B cell (primary cell): ENCODE data around the gene CCDC78. TPM values are rescaled to one million over a fixed set of nuclear protein-coding genes. Genes with fewer than 3 reads are reported as not detected.
A peak's percentile ranks its signal among the peaks of the same experiment; 100 is the strongest.

Source experiments
- ATAC-seq: fragments of 200-7000 bp; cut with Tn5 transposase; one replicate; pipeline ENCODE4 v1.10.0; 2021; ENCODE audit warnings: low read depth, mild to moderate bottlenecking, moderate number of reproducible peaks, moderate library complexity
- CTCF ChIA-PET: fragments of 350-600 bp; sonication (Branson Sonifier 250); formaldehyde crosslinking; loops from one replicate; lab custom pipeline; 2021; ENCODE audit warnings: antibody characterized with exemption, inconsistent platforms; lab: Charles Lee
- POLR2A ChIA-PET: fragments of 350-600 bp; sonication (Branson Sonifier 250); formaldehyde crosslinking; loops from one replicate; lab custom pipeline; 2021; ENCODE audit warnings: antibody characterized with exemption; lab: Charles Lee
- DNase-seq: peaks from one replicate; pipeline ENCODE4 v3.0.0; 2013
- H2AFZ ChIP-seq: 2 replicates; pipeline ENCODE4 v1.6.1; 2012; ENCODE audit warnings: mild to moderate bottlenecking, low read depth, low read length; ENCODE audit not compliant: insufficient read depth, poor library complexity, severe bottlenecking
- H3K27ac ChIP-seq, 2 donors: 1 replicate in 1 of 2; 2 replicates in 1 of 2; pipeline ENCODE4 v1.5.1; 2012 to 2013; ENCODE audit warnings: low read length in 2 of 2, mild to moderate bottlenecking in 2 of 2, moderate library complexity in 1 of 2
- H3K27me3 ChIP-seq, 4 experiments: fragments of 200-600 bp in 1 of 4; sonication (generic) in 1 of 4; replicated peaks in 1 of 4; 1 replicate in 2 of 4; 2 replicates in 2 of 4; pipeline versions ENCODE4 v1.6.1 to v1.7.0; 2013 to 2016; ENCODE audit warnings: low read length in 3 of 4, mild to moderate bottlenecking in 2 of 4, mixed read lengths in 1 of 4, moderate library complexity in 1 of 4; ENCODE audit not compliant: insufficient read depth in 4 of 4, control insufficient read depth in 3 of 4; ENCODE audit errors: control extremely low read depth in 1 of 4
- H3K36me3 ChIP-seq, 2 experiments: replicated peaks in 1 of 2; 1 replicate in 1 of 2; 2 replicates in 1 of 2; pipeline versions ENCODE4 v1.6.1 to v1.7.1; 2013; ENCODE audit warnings: low read length in 1 of 2; ENCODE audit not compliant: insufficient read depth in 2 of 2, control insufficient read depth in 1 of 2; ENCODE audit errors: control extremely low read depth in 1 of 2, extremely low read depth in 1 of 2
- H3K4me1 ChIP-seq, 2 donors: fragments of 200-600 bp in 1 of 2; sonication (generic) in 1 of 2; 1 replicate in 1 of 2; 2 replicates in 1 of 2; pipeline versions ENCODE4 v1.5.1 to v1.6.1; 2013 to 2017; ENCODE audit warnings: low read length in 2 of 2; ENCODE audit not compliant: control insufficient read depth in 2 of 2, insufficient read depth in 2 of 2
- H3K4me2 ChIP-seq: replicated peaks from 2 replicates; pipeline ENCODE3; 2012; ENCODE audit warnings: mild to moderate bottlenecking, low read depth, low read length; ENCODE audit not compliant: poor library complexity, severe bottlenecking
- H3K4me3 ChIP-seq, 5 experiments: fragments of 200-600 bp in 1 of 5; sonication (generic) in 1 of 5; 1 replicate in 3 of 5; 2 replicates in 2 of 5; pipeline versions ENCODE4 v1.5.1 to v1.7.0; 2011 to 2016; ENCODE audit warnings: low read length in 4 of 5, mild to moderate bottlenecking in 4 of 5, low read depth in 2 of 5, control low read depth in 1 of 5, moderate library complexity in 1 of 5; ENCODE audit not compliant: insufficient read depth in 1 of 5; ENCODE audit errors: control extremely low read depth in 1 of 5, extremely low read depth in 1 of 5
- H3K79me2 ChIP-seq: fragments of 200-600 bp; sonication (generic); one replicate; pipeline ENCODE4 v1.6.0; 2016; ENCODE audit warnings: low read length; ENCODE audit not compliant: control insufficient read depth, insufficient read depth
- H3K9ac ChIP-seq: fragments of 200-600 bp; sonication (generic); 2 replicates; pipeline ENCODE4 v1.6.1; 2017; ENCODE audit warnings: mild to moderate bottlenecking, low read length, moderate library complexity
- H3K9me3 ChIP-seq, 3 donors: one replicate each; pipeline versions ENCODE4 v1.6.1 to v1.7.1; 2013; ENCODE audit warnings: low read length in 2 of 3; ENCODE audit not compliant: control insufficient read depth in 2 of 3, insufficient read depth in 1 of 3; ENCODE audit errors: control extremely low read depth in 1 of 3
- H4K20me1 ChIP-seq: 2 replicates; pipeline ENCODE4 v1.6.0; 2012; ENCODE audit warnings: mild to moderate bottlenecking, low read length; ENCODE audit not compliant: insufficient read depth, control insufficient read depth, poor library complexity, severe bottlenecking
- H3K27ac Mint-ChIP-seq: one replicate; pipeline ENCODE4 v1.8.0; 2021; ENCODE audit warnings: mixed read lengths
- H3K27me3 Mint-ChIP-seq: one replicate; pipeline ENCODE4 v1.8.0; 2021; ENCODE audit warnings: mixed read lengths
- H3K4me1 Mint-ChIP-seq: one replicate; pipeline ENCODE4 v1.8.0; 2021; ENCODE audit warnings: mixed read lengths
- H3K4me3 Mint-ChIP-seq: one replicate; pipeline ENCODE4 v1.8.0; 2021; ENCODE audit warnings: mixed read lengths
- H3K9me3 Mint-ChIP-seq: one replicate; pipeline ENCODE4 v1.8.0; 2022; ENCODE audit warnings: mixed read lengths; ENCODE audit not compliant: insufficient read depth
- CTCF ChIP-seq: fragments of 200-600 bp; IDR thresholded peaks from one replicate; pipeline ENCODE4 v1.8.0; 2022; ENCODE audit warnings: antibody characterized with exemption, mild to moderate bottlenecking
- EZH2 ChIP-seq: IDR thresholded peaks from 2 replicates; pipeline ENCODE4 v1.6.1; 2012; ENCODE audit warnings: borderline replicate concordance, low read depth, mild to moderate bottlenecking, moderate library complexity, low read length; ENCODE audit not compliant: insufficient read depth, poor library complexity, severe bottlenecking
- WGBS: methylation state at CpG from one replicate; pipeline ENCODE4 v1.1.5; 2013; ENCODE audit warnings: missing lambda C conversion rate; ENCODE audit not compliant: insufficient coverage; 5-methylcytosine and 5-hydroxymethylcytosine counted together
- intact Hi-C: fragments of 100-400 bp; cut with micrococcal nuclease; formaldehyde crosslinking; loops from one replicate; pipeline ENCODE4 v1.10.0; 2022
- polyA plus RNA-seq: library from polyadenylated mRNA; depleted of rRNA; stranded (reverse); fragments of >200 nt; gene quantifications from 2 replicates; pipeline ENCODE4 v1.2.3, GENCODE V29; 2012
- total RNA-seq, 2 donors: library from RNA; stranded (reverse); fragments of 120-200 nt in 1 of 2; gene quantifications; 1 replicate in 1 of 2; 2 replicates in 1 of 2; pipeline versions ENCODE4 v1.2.3 to v1.2.4, GENCODE V29; 2013 to 2022

Gene CCDC78
- total and polyA plus RNA-seq, 2 donors (not counting 1 experiment from before 2014, with no cell fraction given), result 11.8 to 34.2 TPM

DNA sequence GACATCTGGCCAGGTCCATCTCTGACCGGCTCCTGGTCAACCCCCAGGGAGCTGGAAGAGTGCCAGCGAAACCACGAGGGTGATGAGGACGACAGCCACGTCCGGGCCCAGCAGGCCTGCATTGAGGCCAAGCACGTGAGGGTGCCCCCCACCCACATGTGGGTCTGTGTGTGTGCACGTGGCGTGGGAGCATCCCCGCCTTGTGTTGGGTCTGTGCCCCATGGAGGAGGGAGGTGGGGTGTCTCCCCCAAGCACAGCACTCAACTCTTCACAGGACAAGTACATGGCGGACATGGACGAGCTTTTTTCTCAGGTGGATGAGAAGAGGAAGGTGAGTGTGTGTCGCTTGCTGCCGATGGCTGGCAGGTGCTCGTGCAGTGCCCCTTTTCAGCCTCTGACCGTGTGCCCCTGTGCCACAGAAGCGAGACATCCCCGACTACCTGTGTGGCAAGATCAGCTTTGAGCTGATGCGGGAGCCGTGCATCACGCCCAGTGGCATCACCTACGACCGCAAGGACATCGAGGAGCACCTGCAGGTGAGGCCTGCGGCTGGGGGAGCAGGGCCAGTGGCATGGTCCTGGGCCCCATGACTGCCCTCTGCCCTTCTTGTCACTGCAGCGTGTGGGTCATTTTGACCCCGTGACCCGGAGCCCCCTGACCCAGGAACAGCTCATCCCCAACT lies 44.4 kb downstream of the CCDC78 start:
- H3K9me3 ChIP-seq, result no peaks in the 10 kb centered on the region
- intact Hi-C loops, result loop anchor here (5.0 kb wide), 1 partner anchor 40 kb away; the partner anchor contains the start of gene ANTKMT
- Mint-ChIP-seq H3K4me3 (peak overlapping the region; percentile 80), H3K9me3 (no peaks in the 10 kb centered on the region), H3K27me3 (no peaks in the 10 kb centered on the region), H3K4me1 (peaks cover 36% of the 10 kb centered on the region), H3K27ac (peak overlapping the region; percentile 65)
- H3K4me2 ChIP-seq, result peak overlapping the region; percentile 99
- no peak overlapping the region for H2AFZ ChIP-seq
- no peak for TF ChIP-seq CTCF
- no peak for TF ChIP-seq EZH2
- H3K4me1 ChIP-seq, result peaks cover 28 to 61% of the 10 kb centered on the region in 2 donors
- H3K36me3 ChIP-seq, result peaks cover 0 to 24% of the 10 kb centered on the region in 2 experiments
- 86% methylated on average over 26 of the region's 28 CpGs for WGBS
- H4K20me1 ChIP-seq, result peaks cover 31% of the 10 kb centered on the region
- no peak for DNase-seq
- no peak for ATAC-seq
- peaks cover 37% of the 10 kb centered on the region for H3K79me2 ChIP-seq
- H3K27ac ChIP-seq, result no peak overlapping the region
- peaks cover 0 to 5% (median 2%) of the 10 kb centered on the region in 4 experiments for H3K27me3 ChIP-seq
- no peak overlapping the region for H3K9ac ChIP-seq
- ChIA-PET CTCF (interaction anchor here (1.2 to 1.4 kb wide), 2 partner anchors 14 to 45 kb away, joined by 3 to 7 read pairs; partner anchors contain the start of genes METTL26 and RHOT2), POLR2A (no interaction called here)
- no peak overlapping the region for H3K4me3 ChIP-seq
